HepG2 (cell line): ENCODE data around the gene NUP62. TPM values are rescaled to one million over a fixed set of nuclear protein-coding genes. Genes with fewer than 3 reads are reported as not detected.

Source experiments
- ATAC-seq: fragments of 200-7000 bp; cut with Tn5 transposase; 3 replicates; pipeline ENCODE4 v1.9.1; 2020; ENCODE audit warnings: mild to moderate bottlenecking, moderate library complexity
- BruUV-seq: library from RNA; stranded (reverse); fragments of 400-500 nt; replicated peaks from 2 replicates; lab custom pipeline; 2021; lab: Mats Ljungman, UMichigan
- CTCF ChIA-PET: fragments of 300-600 bp; formaldehyde crosslinking; extraction: SDS; loops from one replicate; lab custom pipeline; 2021; ENCODE audit warnings: low total read pairs, inconsistent platforms, low intra/inter-chr PET ratio; lab: Yijun Ruan, JAX
- POLR2A ChIA-PET: fragments of 350-600 bp; sonication (Branson Sonifier 250); formaldehyde crosslinking; loops from one replicate; lab custom pipeline; 2020; ENCODE audit warnings: antibody characterized with exemption, inconsistent platforms; lab: Yijun Ruan, JAX
- DNase-seq: peaks from one replicate; pipeline ENCODE4 v3.0.0-alpha.2; 2015; ENCODE audit warnings: low spot score
- FAIRE-seq: peaks from 3 replicates; lab custom pipeline; 2011; peaks lifted over from hg19 to GRCh38; lab: Jason Lieb, UNC
- H2AFZ ChIP-seq: one replicate; pipeline ENCODE4 v1.6.1; 2011; ENCODE audit warnings: low read length, inconsistent platforms
- H3K27ac ChIP-seq: fragments of 300-600 bp; 3 replicates; pipeline ENCODE4 v1.8.0; 2011; ENCODE audit warnings: mixed run types, mild to moderate bottlenecking, mixed read lengths, low read length, inconsistent platforms; ENCODE audit not compliant: insufficient read depth; ENCODE audit errors: extremely low read length
- H3K27me3 ChIP-seq, 2 experiments: fragments of 200-600 bp in 1 of 2; 2 replicates in 1 of 2; 3 replicates in 1 of 2; pipeline versions ENCODE4 v1.6.0 to v1.8.0; 2011; ENCODE audit warnings: low read length in 2 of 2, mild to moderate bottlenecking in 2 of 2, moderate library complexity in 2 of 2, inconsistent platforms in 1 of 2; ENCODE audit not compliant: insufficient read depth in 2 of 2, control insufficient read depth in 1 of 2
- H3K36me3 ChIP-seq, 2 experiments: fragments of 200-600 bp in 1 of 2; replicated peaks in 1 of 2; 2 replicates in 1 of 2; 3 replicates in 1 of 2; pipeline versions ENCODE4 v1.5.1 to v1.8.0; 2011; ENCODE audit warnings: low read length in 2 of 2, inconsistent platforms in 1 of 2; ENCODE audit not compliant: insufficient read depth in 2 of 2, control insufficient read depth in 1 of 2
- H3K4me1 ChIP-seq: 2 replicates; pipeline ENCODE4 v1.5.1; 2012; ENCODE audit warnings: low read length, inconsistent platforms; ENCODE audit not compliant: insufficient read depth
- H3K4me2 ChIP-seq: 2 replicates; pipeline ENCODE4 v1.6.0; 2011; ENCODE audit warnings: low read depth, low read length, inconsistent platforms
- H3K4me3 ChIP-seq, 3 experiments: fragments of 200-600 bp in 1 of 3; sonication (generic), shearing (Covaris generic) in 1 of 3; replicated peaks in 1 of 3; 2 replicates each; pipeline ENCODE4 v1.5.1; 2011 to 2016; ENCODE audit warnings: low read length in 3 of 3, inconsistent platforms in 2 of 3, low read depth in 2 of 3, mild to moderate bottlenecking in 2 of 3, control low read depth in 1 of 3, mixed read lengths in 1 of 3; ENCODE audit not compliant: insufficient read depth in 1 of 3
- H3K79me2 ChIP-seq: one replicate; pipeline ENCODE4 v1.6.1; 2011; ENCODE audit warnings: low read length, inconsistent platforms; ENCODE audit not compliant: insufficient read depth
- H3K9ac ChIP-seq: 2 replicates; pipeline ENCODE4 v1.6.0; 2011; ENCODE audit warnings: mild to moderate bottlenecking, low read depth, low read length, inconsistent platforms; ENCODE audit not compliant: insufficient read depth
- H3K9me3 ChIP-seq: 2 replicates; pipeline ENCODE4 v1.5.1; 2012; ENCODE audit warnings: mild to moderate bottlenecking, low read length
- H4K20me1 ChIP-seq: 2 replicates; pipeline ENCODE4 v1.6.0; 2011; ENCODE audit warnings: inconsistent platforms, mild to moderate bottlenecking, low read length, moderate library complexity; ENCODE audit not compliant: insufficient read depth
- ARID4A ChIP-seq: sonication (generic); formaldehyde crosslinking; IDR thresholded peaks from 2 replicates; pipeline ENCODE4 v1.5.0; 2020; ENCODE audit warnings: mild to moderate bottlenecking, missing genetic modification reagents, borderline replicate concordance
- KMT2A ChIP-seq: sonication (generic); formaldehyde crosslinking; IDR thresholded peaks from 2 replicates; pipeline ENCODE4 v1.4.0; 2020; ENCODE audit warnings: missing genetic modification reagents
- MYC ChIP-seq: sonication (generic); formaldehyde crosslinking; IDR thresholded peaks from 2 replicates; pipeline ENCODE4 v1.9.0; 2021; ENCODE audit warnings: missing genetic modification reagents, borderline replicate concordance
- ZNF124 ChIP-seq: sonication (generic); formaldehyde crosslinking; IDR thresholded peaks from 2 replicates; pipeline ENCODE4 v1.4.0; 2020; ENCODE audit warnings: missing genetic modification reagents
- ZNF572 ChIP-seq: sonication (generic); formaldehyde crosslinking; IDR thresholded peaks from 2 replicates; pipeline ENCODE4 v1.5.1; 2020; ENCODE audit warnings: mild to moderate bottlenecking, missing genetic modification reagents
- WGBS: methylation state at CpG from one replicate; pipeline ENCODE4 v1.1.6; 2017; ENCODE audit warnings: low lambda C conversion rate; 5-methylcytosine and 5-hydroxymethylcytosine counted together
- in situ Hi-C: cut with HindIII; loops from 2 replicates; pipeline ENCODE4 v1.10.0; 2017; ENCODE audit warnings: low pct_unique_long_range_greater_than_20kb; ENCODE audit not compliant: extremely low pct_ligation_motif_present
- intact Hi-C: fragments of 100-400 bp; cut with micrococcal nuclease; formaldehyde crosslinking; loops from one replicate; pipeline ENCODE4 v1.10.0; 2022; ENCODE audit not compliant: unreplicated experiment
- polyA plus RNA-seq, 8 experiments: library from polyadenylated mRNA; depleted of rRNA in 3 of 8; stranded (reverse) in 7 of 8; unstranded in 1 of 8; fragments of >200 nt; fragmentation: Illumina TruSeq in 4 of 8; extraction: Trizol in 4 of 8; gene quantifications; 2 replicates each; pipeline versions ENCODE4 v1.2.1 to v1.2.3, GENCODE V29; 2011 to 2016; ENCODE audit warnings: low read depth in 4 of 8, missing spikeins in 1 of 8, mixed read lengths in 1 of 8; ENCODE audit not compliant: insufficient read depth in 1 of 8
- total RNA-seq, 5 experiments: library from RNA; depleted of rRNA; stranded (reverse); fragments of >200 nt; fragmentation: Illumina TruSeq; extraction: Trizol; gene quantifications; 2 replicates each; pipeline ENCODE4 v1.2.3, GENCODE V29; 2016; ENCODE audit warnings: low read depth in 1 of 5
- TF ChIP-seq, protein P1 (sequence below): sonication (generic); formaldehyde crosslinking; IDR thresholded peaks from 2 replicates; pipeline ENCODE4 v1.4.0; 2020; ENCODE audit warnings: missing genetic modification reagents, mild to moderate bottlenecking, borderline replicate concordance

Gene NUP62
- total and polyA plus RNA-seq, 2 of the 13 experiments (the other 11 are each of a cell fraction or from before 2014, with no cell fraction given): 16.5 to 41.5 TPM

- Histone ChIP-seq H3K4me2 (peak overlapping the region; percentile 94), H3K27me3 (no peaks in the 10 kb centered on the region; a peak in 1 of 5 replicates), H3K27ac (no peak overlapping the region), H3K4me3 (peak overlapping the region; percentile 2 to 89 (median 71); a peak in 4 of 6 replicates), H3K4me1 (peaks cover 27% of the 10 kb centered on the region)
- no TSS peak for BruUV-seq
- ChIA-PET POLR2A (interaction anchor here (2.6 to 3.5 kb wide), 2 partner anchors 51 to 58 kb away, joined by 20 to 22 read pairs; partner anchors contain the start of genes AKT1S1 and TBC1D17), CTCF (no interaction called here)
- FAIRE-seq (no peak), ATAC-seq (no peak)
- 92% methylated on average over 14 of the region's 14 CpGs for WGBS
- in situ Hi-C loops (no loop called here), intact Hi-C loops (no loop called here)
- TF ChIP-seq ZNF572 (CRISPR knock-in tag) (peak; percentile 38; the same call in 1 of the 2 replicates), MYC (CRISPR knock-in tag) (no peak)
- TF ChIP-seq, all 625 proteins: peak for 1
- Histone ChIP-seq H4K20me1 (no peaks in the 10 kb centered on the region; the same call in 1 of the 2 replicates), H2AFZ (no peak overlapping the region), H3K36me3 (peaks cover 12 to 40% of the 10 kb centered on the region in 2 experiments; a peak in 4 of 5 replicates), H3K79me2 (peaks cover 46% of the 10 kb centered on the region), H3K9me3 (no peaks in the 10 kb centered on the region), H3K9ac (peak overlapping the region; percentile 95; the same call in 1 of the 2 replicates)
- no peak for DNase-seq
Measured at GRCh38 chr19:49927526-49928264, 1.6 kb downstream of the NUP62 start.

DNA sequence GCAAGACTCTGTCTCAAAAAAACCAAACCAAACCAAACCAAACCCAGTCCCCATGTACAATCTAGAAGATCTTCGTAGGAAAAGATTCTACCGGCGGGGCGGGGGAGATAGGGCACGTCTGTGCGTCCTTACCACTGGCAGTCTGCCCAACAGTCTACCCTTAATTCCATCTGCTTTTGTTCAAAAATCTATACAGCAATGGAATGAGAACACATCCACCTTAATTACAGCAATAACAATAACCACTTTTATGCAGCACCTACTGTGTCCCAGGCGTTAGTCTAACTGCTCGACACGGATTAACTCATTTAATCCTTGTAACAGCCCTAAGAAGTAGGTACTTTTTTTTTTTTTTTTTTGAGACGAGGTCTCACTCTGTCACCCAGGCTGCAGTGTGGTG is 2.8 kb downstream of the NUP62 start:
- POLR2A ChIA-PET: no interaction called here
- Histone ChIP-seq H3K9ac (no peak overlapping the region), H4K20me1 (no peaks in the 10 kb centered on the region; the same call in 1 of the 2 replicates), H3K36me3 (peaks cover 15 to 44% of the 10 kb centered on the region in 2 experiments; a peak in 4 of 5 replicates), H3K4me1 (peaks cover 27% of the 10 kb centered on the region), H3K9me3 (no peaks in the 10 kb centered on the region), H3K27me3 (no peaks in the 10 kb centered on the region; a peak in 1 of 5 replicates), H3K79me2 (peaks cover 56% of the 10 kb centered on the region), H3K27ac (no peak overlapping the region), H2AFZ (no peak overlapping the region), H3K4me3 (no peak overlapping the region), H3K4me2 (no peak overlapping the region)
- in situ Hi-C loops: no loop called here
- intact Hi-C loops: no loop called here
- CTCF ChIA-PET: no interaction called here
- DNase-seq (no peak), FAIRE-seq (no peak), ATAC-seq (no peak)
- BruUV-seq: no TSS peak
- 89% methylated on average over 10 of the region's 10 CpGs for WGBS
- no peak for TF ChIP-seq KMT2A
- TF ChIP-seq, protein P1, sequence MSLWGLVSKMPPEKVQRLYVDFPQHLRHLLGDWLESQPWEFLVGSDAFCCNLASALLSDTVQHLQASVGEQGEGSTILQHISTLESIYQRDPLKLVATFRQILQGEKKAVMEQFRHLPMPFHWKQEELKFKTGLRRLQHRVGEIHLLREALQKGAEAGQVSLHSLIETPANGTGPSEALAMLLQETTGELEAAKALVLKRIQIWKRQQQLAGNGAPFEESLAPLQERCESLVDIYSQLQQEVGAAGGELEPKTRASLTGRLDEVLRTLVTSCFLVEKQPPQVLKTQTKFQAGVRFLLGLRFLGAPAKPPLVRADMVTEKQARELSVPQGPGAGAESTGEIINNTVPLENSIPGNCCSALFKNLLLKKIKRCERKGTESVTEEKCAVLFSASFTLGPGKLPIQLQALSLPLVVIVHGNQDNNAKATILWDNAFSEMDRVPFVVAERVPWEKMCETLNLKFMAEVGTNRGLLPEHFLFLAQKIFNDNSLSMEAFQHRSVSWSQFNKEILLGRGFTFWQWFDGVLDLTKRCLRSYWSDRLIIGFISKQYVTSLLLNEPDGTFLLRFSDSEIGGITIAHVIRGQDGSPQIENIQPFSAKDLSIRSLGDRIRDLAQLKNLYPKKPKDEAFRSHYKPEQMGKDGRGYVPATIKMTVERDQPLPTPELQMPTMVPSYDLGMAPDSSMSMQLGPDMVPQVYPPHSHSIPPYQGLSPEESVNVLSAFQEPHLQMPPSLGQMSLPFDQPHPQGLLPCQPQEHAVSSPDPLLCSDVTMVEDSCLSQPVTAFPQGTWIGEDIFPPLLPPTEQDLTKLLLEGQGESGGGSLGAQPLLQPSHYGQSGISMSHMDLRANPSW (CRISPR knock-in tag): no peak
- no peak for TF ChIP-seq ARID4A (CRISPR knock-in tag)
- no peak for TF ChIP-seq ZNF124 (CRISPR knock-in tag)
